ENCODE results near the gene CALM1.
"Not testable (repeated sequence)": the region's sequence is repeated elsewhere in the genome, so short reads cannot be mapped to it uniquely, and the experiment has no call there.

The CALM1 gene

DNA sequence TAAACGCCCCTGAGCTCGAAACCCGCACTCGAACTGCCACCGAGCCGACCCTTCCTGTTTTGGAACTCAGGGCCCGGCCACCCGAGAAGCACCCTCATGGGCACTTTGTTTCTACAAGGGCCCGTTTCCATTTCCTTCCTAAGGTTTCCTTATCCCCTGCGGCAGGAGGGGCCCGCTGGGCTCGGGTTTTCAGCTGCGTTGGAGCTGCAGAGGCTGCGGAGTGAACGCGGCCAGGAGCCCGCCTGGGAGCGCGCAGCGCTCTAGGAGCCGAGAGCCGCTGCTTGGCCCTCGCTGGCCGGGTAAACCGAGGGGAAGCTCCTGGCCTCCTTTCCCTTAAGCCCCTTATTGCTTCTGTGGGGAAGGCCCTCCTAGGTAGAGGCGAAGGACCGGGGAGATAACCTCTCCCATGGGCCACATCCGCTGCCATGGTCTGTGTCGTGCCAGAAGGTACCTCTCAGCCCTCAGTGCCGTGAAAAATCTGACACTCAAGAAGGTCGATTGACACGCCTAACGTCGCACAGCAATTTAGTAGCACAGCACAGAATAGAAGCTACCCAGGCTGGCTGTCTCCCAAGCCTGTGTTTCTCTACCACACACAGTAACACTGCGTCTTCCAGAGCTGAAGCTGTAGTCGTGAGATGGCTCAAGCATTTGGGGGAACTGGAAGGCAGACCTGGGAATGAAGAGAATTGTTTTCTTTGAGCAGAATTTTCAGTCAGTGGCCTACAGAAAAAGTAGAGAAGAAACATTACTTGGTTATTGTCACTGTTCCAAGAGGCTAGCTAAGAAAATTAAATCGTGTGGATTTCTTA, 12.9 kb upstream of the CALM1 start:
- peak; percentile 32 for DNase-seq

DNA sequence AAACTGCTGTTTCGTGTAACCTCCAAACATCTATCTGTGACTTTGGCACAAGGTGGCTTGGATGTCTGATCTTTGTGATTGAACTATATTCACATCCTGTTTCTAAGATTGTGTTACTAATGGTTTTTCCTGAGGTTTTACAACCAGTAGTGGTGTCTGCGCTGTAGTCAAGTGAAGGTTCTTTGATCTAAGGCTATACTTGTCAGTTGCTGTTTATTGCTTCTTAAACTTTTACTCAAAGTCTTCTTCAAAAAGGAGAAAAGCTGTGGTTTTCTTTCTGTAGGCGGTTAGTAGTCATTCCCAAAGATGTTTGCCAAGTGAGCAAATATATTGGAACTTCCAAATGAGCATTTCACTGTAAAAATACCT, 12.3 kb upstream of the CALM1 start:
- DNase-seq, result no peak

DNA sequence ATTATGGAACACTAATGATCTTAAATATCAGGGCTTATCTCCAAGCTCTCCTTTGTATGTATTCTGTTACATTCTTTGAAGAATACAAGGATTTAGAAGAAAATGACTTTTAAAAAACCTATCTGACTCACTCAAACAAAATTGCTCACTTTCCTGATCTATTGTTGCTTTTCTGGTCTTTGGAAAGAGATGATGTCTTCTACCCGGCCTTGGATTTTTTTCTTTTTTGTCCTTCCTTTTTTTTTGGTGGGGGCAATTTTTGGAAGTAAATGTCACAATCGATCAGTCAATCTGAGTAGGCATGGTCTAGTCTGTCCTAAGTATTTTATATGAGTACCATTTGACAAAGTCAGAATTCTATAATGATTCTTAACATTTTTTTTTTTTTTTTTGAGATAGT, 10.5 kb upstream of the CALM1 start:
- DNase-seq, result no peak

DNA sequence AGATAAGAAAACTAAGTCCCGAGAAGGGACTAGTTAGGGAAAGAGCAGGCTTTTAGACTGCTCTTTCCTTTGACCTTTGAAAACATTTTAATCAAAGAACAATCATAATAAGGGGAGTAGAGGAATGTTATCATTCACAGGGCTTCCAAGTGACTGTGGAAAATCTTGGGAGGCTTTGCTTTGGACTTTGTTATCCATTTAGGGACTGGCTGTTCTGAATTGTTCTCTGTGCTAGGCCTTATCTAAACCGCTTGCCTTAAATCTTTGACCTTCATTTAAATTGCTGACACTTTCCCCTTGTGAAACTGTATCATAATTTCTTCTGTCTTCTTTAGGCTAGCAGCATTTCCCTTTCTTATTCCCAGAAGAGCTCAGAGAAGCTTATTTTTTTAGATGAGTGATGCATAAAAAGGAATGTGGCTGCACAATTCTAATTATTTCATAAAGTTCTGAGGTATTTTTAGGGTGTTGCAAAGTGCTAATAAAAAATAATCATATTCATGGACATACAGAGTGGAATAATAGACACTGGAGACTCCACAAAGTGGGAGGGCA, 9.5 kb upstream of the CALM1 start:
- DNase-seq, result no peak

DNA sequence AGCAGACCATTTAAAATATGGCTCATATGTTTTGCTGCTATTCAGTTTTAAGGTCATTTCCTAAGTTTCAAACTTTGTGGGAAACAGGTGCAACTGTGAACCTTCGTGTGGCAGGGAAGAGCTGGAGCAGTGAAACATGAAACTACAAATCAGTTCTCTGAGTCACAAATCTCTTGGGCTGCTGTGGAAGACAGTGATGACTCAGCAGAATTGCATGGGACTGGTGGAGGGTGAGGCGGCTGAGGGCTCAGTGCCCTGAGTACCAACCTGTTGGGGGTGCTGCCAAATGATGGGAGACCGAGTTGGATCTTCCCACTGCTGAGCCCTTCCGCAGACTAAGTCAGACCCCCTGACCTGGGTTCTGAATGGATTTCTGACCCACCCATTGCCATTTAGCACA, 8.4 kb upstream of the CALM1 start:
- no peak for DNase-seq

DNA sequence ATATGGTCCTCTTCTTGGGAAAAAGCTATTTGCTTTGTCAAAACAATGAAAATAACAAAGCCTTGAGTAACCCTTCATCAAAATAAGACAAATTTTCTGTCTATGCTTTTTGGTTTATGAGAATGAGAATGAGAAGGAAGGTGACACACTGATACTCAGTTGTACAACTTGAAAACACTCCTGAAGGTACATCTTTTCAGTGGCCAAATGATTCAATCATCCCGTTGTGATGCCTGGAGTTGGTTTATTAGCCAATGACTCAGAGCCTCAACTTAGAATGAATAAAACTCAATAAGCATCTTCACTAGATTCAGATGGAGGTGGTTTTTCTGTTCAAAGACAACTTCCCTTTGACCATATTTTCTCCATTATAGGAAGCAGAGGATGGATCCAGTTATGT, 7.8 kb upstream of the CALM1 start:
- no peak for DNase-seq

DNA sequence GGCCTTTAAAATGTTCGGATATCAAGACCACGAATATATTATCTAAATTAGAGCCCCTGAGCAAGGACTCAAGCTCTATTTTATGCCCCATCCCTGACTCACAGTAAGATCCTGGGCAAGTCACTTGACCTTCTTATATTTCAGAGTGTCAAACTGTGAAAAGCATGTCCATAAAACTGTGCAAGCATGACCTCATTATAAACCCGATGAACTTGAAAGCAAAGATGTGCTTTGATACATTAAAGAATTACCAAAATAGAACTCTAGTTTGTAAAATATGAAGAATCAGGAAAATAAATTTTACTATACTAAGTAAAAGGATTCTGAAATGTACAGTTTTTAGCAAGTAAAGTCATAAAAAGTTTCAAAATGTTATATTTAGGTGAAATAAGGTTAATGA, 2.9 kb upstream of the CALM1 start:
- no peak for DNase-seq

DNA sequence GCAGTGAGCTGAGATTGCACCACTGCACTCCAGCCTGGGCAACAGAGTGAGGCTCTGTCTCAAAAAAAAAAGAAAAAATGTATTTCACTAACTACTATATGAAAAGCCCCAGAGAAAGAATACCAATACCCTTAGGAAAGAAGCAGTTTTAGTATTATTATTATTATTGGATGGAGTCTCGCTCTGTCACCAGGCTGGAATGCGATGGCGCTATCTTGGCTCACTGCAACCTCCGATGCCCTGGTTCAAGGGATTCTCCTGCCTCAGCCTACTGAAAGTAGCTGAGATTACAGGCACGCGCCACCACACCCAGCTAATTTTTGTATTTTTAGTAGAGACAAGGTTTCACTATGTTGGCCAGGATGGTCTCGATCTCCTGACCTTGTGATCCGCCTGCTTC, 2.0 kb upstream of the CALM1 start:
- DNase-seq, result not testable (repeated sequence)

DNA sequence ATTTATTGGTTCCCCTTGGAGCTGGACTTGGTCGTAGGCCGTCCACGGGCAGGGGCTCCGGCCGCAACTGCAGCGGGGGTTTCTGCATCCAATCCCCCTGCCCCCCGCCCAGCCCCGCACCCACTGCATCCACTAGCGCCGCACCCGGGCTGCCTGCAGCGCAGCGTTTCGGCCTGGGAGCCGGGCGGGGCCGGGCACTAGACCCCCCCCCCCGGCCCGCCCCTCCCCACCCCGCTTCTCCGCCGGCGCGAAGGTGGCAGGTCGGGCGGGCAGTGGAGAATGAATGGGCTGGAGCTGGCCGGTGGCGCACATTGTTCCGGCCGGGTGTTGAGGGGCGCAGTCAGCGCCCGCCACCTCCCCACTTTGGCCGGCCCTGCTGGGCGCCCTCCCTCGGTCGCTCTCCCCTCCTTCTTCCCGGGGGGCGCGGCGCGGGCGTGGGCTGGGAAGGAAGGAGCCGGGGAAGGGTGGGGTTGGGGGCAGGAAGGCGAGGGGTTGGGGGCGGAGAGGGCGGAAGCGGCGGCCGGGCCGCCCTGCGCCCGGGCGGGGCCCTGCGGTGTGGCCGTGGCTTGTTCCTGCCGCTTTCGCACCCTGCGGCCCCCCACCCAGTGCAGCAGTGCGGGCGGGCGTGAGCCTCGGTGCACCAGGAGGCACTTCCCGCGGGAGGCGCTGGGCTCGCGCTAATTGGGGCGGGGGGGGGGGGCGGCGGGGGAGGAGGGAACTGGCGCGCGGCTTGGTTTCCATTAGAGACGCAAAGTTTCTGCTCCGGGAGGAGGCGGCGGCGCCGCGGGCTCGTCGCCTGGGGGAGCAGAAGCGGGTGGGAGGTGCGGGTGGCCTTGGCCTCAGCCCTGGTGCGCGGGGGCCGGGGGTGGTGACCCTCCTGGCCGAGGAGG, 841 bp downstream of the CALM1 start:
- no peak for DNase-seq

DNA sequence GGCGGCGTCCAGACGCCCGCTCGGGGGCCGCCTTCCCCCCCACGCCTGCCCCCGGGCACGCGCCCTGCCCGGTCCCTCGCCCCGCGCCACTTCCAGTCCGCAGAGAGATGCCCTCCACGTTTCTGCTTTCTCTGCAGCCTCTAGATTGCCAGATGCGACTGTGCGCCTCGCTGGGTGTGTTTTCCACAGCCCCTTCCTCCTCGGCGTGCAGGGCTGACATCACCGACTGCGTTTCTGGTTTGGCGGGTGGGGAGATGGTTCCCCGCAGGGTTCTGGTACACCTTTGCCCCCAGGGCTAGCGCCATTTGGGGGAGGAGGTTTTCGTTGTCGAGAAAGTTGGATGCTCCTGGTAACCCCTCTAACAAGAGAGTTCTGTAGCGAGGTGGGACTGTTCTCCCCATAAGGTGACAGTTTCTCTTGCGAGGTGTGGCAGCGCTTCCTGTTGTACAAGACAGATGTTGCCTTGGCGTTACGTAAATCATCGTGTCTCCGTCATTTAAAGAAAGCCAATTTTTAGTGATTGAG, 1.5 kb downstream of the CALM1 start:
- no peak for DNase-seq

DNA sequence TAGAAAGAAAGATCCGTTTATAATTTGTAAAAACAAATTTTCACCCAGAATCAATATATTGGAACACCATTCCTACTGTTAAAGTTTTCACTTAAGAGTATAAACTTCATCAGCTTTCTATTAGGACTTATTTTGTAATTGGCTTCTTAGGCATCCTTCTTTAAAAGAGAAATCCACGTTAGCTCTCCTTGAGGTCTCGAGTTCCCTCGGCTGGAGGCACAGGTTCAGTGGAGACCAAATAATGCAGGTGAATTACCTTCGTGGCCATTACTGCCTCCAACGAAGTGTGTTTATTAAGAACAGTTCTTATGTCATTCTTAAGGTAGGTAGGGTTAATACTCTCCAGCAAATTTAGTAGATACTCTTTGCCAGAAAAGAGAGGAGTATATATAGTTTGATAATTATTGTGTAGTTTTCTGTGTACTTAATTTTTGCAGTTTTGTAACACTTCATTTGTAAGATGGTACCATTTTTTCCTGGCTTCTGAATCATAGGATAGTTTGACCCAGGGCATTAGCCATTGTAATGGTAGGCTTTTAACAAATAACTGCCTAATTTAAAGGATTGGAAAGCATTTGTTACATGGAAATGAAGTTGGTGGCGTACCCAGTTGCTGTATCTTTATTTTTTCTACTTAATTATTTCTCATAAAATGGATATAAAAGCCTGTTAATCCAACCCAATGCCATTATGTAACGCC, 2.2 kb downstream of the CALM1 start:
- DNase-seq, result no peak

DNA sequence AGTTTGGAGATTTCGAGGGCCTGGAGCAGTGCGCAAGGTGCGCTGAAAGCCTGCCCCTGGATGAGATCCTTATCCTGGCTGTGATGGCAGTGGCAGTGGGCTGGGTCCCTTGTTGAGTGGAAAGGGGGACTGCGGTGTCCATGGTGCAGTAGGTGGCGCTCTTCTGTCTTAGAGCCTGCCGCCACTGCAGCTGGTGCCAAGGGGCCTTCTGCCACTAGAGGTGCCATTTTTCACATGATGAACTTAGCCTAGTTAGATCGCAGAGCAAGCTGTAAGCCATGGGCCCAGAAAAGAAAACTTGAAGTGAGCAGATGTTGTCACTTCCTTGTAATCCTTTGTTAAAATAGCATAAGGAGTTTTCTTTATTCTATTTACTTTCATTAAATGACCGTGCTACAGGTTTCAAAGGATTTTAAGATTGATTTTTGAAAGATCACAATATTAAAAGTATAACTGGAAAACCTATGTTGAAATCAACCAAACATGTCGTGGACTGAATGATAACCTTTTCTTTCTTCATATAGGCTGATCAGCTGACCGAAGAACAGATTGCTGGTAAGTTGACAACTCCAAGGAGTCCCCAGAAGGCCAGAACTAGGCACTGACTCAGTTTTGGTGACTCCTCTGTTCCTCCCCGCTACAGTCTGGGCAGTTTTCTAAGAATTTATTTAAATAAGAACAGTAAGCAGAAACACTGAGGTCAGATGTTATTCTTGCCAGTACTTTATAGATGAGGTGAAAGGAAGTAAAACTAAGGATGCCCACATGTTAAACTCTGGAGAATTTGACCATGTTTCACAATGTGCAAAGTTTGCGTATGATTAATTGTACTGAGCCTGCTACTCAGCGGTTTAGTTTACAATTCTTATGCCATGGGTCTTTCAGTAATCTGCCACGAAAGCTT, 3.0 kb downstream of the CALM1 start:
- DNase-seq, result peak; percentile 78

DNA sequence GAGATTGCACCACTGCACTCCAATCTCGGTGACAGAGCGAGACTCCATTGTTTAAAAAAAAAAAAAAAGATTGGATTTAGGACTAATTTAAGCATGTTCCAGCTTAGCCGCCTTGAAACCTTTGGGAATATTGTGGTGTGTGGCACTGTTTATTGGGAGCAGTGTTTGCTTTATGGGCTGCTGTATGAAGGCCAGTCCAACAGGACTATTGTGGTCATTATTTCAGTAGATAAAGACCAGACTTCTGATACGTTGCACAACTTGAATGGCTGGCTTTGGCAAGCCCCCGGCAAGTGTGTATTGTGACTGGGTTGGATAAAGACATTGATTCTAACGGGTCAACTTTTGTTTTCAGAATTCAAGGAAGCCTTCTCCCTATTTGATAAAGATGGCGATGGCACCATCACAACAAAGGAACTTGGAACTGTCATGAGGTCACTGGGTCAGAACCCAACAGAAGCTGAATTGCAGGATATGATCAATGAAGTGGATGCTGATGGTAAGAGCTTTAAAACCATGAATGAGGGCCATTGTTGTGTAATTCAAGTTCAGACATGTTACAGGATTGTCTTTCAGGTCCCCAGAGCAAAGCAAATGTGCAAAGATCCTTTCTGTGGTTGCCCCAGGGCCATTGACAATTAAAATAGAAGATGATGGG, 4.2 kb downstream of the CALM1 start:
- DNase-seq, result no peak

DNA sequence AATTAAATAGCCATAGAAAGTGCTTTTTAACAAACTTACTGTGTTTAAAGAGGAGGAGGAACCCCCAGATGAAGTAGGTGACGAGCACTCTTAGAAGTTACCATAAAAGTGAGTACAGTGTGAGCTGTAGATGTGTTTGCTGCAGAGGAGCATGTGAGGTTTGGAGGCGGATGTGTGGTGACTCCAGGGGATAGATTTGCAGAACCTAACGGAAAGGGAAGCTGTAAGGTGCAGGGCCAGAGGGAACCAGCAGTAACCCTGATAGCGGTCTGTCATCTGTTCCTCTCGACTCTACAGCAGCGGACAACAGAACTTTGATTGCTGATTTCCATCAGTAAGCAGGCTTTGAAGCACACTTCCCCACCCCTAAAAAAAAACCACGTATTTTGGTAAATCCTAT, 5.2 kb downstream of the CALM1 start:
- no peak for DNase-seq

DNA sequence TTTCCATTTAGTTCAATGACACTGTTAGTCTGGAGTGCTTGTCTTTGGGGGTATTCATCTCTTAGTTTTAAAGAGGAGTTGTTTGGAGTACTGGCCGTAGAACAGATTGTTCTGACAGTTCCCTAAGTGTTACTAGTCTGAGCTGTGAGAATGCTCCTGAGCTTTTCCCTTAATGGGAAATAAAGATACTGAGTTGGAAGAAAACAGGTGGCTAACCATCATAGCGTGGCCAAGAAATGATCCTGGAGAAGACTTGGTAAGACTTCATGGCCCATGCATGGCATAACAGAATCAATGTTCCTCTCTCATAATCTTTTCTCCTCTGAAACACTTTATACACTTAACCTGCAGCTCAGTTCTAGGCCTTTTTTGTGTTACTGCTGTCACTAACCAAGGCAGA, 6.2 kb downstream of the CALM1 start:
- no peak for DNase-seq

DNA sequence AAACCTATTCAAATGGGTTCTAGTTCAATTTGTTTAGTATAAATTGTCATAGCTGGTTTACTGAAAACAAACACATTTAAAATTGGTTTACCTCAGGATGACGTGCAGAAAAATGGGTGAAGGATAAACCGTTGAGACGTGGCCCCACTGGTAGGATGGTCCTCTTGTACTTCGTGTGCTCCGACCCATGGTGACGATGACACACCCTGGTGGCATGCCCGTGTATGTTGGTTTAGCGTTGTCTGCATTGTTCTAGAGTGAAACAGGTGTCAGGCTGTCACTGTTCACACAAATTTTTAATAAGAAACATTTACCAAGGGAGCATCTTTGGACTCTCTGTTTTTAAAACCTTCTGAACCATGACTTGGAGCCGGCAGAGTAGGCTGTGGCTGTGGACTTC, 8.3 kb downstream of the CALM1 start:
- no peak for DNase-seq

DNA sequence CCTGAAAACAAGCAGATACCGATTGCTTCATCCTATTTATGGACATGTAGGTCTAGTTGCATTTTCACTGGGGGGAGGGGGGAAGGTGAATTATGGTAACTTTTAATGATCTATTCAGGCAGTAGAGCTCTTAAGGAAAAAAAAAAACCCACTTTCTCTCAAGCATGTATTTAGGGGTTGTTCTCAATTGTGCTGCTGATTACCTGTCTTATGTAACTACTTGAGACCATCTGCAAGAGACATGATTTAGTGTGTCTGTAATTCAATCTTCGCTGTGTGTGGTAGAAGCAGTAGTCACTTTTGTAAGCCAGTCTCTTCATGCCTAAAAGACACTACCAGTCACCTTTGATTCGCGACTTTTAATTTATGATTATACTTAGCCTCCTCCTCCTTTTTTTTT, 8.9 kb downstream of the CALM1 start:
- peak; percentile 91 for DNase-seq

DNA sequence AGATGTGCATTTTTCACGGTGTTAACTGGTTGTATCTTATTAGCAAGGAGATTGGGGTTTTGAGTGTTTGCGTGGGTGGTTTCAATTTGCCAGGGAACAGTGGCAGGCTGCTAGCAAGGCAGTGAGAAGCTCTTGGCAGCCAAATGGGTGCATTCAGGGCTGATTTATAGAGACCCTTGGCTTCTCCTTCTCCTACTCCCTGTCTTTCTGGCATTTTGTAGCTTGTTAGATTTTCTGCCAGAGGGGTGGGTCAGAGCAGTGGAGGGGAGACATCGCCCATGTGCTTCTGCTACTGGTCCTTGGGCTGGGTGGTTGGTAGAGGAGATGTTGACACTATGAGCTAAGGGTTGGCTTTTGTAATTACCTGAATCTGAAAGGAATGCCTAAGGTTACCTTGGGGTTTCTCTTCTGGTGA, 9.6 kb downstream of the CALM1 start:
- DNase-seq, result no peak

DNA sequence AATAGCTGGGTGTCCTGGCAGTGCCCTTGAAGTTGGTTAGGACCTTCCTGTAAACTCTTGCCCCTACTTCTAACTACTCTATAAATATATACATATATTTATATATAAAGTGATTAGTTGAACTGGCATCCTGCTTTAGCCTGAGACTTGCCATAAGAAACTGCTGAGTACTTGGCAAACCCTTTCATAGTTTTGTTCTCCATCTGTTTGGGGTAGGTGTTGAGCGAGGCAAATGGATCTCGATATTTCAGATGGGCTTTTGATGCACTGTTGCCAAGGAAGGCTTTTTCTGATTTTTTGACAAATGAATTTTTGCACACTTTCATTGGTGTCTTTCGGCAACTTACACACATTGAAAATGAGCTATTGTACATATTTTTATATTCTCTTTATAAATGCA, 10.4 kb downstream of the CALM1 start:
- no peak for DNase-seq

DNA sequence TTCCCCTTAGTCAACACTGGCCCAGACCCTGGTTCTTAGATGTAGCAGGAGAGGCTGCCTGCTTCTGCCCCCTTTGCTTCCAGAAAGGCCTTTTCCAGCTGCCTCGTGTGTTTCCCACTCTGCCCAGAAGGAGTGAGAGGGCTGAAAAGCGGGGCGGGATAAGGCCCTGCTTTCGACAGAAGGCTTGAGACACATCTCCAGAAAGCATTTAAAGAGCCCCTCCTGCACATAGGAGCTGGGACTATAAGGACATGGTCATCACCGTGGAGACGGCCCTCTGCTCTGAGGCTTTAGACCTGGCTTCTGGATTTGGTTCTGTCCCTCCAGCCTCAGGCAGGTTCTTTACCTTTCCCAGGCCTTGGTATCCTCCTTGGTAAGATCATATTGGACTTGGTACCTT, 11.9 kb downstream of the CALM1 start:
- no peak for DNase-seq

DNA sequence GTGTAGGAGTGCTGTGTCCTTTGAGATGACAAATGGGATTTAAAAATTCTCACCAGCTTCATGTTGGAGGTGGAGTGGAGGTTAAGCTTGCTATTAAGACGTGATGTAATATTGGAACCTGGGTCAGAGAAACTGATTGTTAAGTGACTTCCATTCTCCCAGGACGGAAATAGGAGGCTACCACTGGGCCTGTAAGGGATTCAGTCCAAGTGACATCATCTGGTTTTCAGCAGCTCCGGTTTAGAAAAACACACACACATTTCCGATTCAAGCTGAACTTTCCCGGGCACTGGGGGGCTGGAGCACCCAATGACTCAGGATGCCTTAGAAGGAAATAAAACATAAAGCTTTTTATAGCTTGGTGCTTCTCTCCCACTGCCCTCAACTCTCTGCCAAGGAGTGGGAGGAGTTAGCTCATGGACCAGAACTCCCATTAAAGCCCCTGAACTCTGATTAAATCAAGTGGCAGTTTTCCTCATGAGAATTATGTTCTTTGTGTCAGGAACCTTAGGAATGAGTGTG, 12.4 kb downstream of the CALM1 start:
- no peak for DNase-seq
